HG03342 (cell line): ENCODE data around the gene CALN1.

Source experiments
- ATAC-seq: cut with Tn5 transposase; IDR thresholded peaks from one replicate; pipeline ENCODE4 v1.9.1; 2021; ENCODE audit warnings: mild to moderate bottlenecking, moderate library complexity; ENCODE audit not compliant: unreplicated experiment

The CALN1 gene

DNA sequence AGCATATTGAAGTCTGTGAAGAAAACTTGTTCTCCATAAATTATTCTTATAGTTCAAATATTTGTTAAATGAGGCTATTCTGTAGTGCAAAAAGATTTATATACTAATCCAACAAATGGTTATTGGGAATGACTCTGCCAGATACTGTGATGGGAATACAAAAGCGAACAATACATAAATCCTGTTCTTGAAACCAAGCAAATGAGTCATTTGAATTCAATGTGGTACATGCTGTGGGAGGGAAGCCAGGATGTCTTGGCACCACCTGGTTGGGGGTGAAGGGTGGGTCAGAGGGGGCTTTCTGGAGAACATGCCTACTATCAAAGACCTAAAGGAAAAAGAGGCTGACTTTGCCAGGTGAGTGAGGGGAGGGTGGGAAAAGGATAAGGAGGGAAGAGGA lies 594.2 kb downstream of the CALN1 start:
- no peak for ATAC-seq

DNA sequence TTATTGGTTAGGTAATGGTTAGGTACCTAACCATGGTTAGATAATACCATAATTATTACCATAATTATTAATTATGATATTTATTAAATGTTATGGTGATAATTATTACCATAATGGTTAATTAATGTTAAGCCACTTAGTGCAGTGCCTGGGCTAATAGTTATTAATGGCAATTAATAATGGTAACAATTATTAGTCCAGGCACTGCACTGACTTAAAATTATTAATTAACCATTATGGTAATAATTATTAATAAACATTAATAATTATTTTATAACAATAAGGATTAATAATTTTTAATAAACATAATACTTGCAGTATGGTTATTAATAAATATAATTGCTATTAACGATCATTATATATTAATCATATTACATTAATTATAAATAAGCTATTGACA lies 604.0 kb downstream of the CALN1 start:
- ATAC-seq, result no peak

DNA sequence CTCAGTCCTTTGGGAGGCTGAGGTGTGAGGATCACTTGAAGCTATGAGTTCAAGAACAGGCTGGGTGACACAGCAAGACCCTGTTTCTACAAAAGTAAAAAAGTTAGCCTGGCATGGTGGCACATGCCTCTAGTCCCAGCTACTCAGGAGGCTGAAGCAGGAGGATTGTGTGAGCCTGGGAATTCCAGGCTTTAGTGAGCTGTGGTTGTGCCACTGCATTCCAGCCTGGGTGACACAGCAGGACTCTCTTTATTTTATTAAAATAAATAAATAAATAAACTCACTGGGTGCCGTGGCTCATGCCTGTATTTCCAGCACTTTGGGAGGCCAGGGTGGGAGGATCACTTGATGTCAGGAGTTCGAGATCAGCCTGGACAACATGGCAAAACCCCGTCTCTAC lies 607.9 kb downstream of the CALN1 start:
- no peak for ATAC-seq

DNA sequence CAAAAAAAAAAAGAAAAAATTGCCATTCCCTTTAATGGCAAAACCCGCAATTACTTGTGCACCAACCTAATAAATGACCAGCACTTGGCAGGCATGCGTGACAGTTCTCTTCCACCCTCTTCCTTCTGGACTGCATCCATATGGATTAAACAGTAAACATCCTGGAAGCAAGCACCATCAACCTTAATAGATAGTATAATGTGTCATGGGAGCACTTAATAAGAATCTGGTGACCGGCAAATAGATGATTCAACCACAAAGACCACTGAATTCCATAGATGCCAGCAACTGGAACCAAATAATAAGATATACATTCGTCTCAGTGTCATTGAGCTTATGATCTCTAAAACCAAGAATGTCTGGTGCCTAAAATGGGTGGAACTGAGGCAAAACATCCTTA lies 610.2 kb downstream of the CALN1 start:
- ATAC-seq, result no peak

DNA sequence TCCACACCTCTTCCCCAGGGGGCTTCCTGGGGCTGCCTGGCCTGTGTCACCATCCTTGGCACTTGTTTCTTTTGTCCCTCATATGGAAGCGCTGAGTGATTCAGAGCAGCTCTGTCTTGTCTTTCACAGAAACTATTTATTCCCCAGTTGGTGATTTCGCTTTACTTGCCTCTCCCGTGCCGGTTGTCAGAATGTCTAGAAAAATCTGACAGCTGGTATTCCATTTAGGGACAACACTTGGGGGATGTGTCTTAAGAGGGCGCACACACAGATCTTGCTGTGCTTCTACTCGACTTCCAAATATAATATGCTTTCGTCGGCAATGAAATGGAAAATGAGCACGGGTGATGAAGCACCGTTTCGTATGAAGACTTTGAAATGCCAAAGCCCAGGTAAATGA lies 611.8 kb downstream of the CALN1 start:
- ATAC-seq, result no peak

DNA sequence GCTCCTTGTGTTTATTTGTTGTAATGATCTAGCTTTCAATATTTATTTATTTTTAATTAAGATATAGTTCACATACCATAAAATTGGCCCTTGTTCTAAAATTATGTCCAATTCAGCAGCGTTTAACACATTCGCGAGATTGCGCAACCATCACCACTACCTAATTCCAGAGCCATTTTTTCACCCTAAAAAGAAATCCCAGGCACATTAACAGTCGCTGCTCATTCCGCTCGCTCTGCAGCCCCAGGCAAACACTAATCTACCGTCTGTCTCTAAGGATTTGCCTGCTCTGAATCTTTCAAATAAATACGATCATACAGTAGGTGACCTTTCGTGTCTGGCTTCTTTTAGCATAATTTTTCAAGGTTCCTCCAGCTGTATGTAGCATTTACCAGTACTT lies 616.7 kb downstream of the CALN1 start:
- ATAC-seq, result no peak

DNA sequence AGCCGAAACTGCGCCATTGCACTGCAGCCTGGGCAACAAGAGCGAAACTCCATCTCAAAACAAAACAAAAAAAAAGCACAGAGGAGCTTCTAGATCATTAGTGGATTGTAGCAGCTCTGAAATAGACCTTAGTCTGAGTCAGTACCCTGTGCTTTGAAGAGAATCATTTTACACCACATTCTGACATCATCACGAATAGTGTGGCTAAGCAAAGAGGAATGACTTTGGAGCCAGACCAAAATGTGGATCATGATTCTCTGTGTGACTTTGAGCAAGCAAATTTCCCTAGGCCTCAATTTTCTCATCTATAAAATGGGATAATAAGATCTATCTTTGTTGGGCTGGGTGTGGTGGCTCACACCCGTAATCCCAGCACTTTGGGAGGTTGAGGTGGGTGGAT lies 618.9 kb downstream of the CALN1 start:
- no peak for ATAC-seq

DNA sequence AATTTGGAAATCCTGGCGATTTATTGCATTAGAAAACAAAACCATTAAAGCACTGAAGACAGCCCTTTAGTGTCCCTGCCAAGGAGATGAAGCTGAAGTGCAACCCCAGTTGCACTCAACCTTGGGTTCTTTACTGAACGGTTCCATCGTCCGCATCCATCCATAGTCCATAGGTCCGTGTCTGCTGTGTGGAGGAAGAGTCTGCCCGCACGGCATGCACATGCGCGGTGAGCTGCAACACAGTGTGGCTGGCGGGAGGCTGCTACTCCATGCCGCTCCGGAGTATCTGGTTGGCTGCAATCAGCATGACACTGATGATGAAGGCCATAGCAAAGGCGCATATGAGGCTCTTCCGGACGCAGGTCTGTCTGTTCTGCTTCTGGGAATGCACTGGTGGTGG lies 624.6 kb downstream of the CALN1 start:
- ATAC-seq, result no peak

DNA sequence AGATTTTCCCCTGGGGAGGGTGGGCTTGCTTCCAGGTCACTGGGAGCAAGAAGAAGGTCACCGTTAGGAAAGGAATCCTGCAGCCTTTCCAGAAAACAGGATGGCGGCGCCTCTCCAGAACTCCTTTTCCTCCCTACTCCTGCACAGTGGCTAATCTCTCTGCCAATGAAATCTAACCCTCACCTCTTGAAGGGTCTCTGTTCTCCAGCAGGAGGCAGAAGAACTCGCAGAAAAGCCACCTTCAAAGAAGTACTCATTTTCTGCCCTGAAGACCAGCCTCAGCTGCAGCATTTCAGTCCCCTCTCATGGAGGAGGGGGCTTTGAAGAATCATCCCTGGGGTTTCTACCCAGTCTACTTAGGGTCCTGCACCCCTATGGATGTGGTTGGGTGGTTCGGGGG lies 626.9 kb downstream of the CALN1 start:
- no peak for ATAC-seq

DNA sequence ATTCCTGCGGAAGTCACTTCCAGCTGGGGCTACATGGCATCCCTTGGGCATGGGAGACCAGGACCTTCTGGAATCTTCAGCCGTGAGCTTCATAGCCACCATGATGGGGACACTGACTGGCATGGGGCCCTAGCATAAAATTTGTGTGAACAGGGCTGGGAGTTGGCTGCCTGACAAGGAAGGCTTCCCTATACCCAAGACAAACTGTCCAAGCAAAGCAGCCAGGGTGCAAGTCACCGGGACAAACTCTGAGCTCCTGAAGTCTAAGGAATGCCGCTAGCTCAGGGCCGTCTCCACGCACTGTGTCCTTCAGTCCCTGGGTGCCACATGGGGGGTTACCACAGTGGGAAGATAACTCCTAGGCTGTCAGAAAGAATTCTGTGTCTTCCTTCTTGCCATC lies 627.4 kb downstream of the CALN1 start:
- ATAC-seq, result no peak

DNA sequence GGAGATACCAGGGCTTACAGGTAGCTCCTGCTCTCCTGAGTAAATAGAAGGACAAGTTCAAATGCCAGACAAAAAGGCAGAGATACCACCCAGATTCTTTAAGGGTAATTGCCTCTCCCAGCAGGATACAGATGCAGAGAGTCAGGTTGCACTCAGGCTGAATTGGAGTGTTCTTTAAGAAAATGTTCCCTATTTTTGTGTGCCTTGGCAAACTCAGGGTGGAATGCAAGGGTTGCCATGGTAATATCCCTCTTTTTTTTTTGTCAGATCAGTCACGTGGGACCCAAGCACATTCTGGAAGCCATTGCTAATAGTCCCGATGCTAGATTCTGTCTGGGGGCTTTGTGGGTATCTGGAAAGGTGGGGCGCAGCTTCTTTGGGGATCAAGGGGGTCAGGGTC lies 628.0 kb downstream of the CALN1 start:
- no peak for ATAC-seq

DNA sequence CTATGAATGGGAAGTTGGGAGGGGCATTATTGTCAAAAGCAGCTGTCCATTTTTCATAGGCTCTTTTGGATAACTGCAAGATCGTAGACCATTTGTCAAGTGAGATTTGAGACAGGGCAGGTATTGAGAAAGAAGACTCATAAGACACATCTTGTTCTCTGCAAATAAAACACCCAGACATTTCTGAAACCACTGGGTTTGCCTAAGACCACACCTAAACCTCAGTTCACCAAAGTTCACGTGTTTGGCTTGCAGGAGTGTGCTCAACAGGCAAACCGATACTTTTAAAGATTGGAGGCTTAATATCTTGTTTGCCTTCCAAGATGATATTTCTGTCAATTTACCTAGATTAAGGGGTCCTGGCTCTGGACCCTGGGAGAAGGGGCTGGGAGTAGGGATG lies 628.4 kb downstream of the CALN1 start:
- ATAC-seq, result no peak

DNA sequence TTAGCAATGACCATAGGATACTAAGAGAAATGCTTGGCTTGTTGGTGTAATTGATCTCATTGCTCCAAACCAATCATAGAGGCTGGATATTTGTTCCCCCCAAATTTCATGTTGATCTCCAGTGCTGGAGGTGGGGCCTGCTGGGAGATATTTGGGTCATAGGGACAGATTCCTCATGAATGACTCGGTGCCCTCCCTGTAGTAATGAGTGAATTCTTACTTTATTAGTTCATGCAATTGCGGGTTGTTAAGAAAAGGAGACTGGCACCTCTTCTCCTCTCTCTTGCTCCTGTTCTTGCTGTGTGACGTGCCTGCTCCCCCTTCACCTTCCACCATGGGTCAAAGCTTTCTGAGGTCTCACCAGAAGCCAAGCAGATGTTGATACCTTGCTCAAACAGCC lies 630.1 kb downstream of the CALN1 start:
- ATAC-seq, result no peak

DNA sequence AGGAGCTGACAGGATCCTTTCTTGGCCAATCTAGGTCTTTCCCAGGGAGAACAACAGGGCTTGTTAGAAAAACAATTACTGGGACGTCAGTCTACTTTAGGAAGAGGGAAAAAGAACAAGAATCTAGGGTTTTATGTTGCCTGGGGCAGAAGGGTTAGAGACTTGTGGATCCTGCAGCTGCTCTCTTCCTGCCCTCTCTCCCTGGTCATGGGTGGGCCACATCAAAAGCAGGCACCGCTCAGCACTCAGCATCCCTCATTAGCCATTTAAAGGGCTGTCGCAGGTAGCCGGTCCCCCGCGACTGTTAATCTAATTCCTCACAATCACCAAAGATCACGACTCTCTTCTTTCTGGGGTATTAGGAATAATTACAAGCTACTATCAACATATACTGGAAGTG lies 631.9 kb downstream of the CALN1 start:
- no peak for ATAC-seq

DNA sequence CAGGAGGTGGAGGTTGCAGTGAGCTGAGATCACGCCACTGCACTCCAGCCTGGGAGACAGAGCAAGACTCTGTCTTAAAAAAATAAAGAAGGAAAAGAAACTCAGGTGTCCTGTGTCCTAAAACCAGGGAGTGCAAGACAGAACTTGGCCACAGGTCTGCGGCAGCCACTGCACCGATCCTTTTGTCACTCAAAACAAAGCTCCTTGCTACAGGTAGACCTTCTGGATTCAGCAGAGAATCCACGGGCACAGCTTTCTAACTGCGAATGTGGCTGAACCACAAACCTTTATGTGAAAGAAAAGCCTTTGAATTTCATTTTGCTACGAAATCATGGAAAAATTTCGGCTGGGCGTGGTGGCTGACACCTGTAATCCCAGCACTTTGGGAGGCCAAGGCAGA lies 634.9 kb downstream of the CALN1 start:
- no peak for ATAC-seq

DNA sequence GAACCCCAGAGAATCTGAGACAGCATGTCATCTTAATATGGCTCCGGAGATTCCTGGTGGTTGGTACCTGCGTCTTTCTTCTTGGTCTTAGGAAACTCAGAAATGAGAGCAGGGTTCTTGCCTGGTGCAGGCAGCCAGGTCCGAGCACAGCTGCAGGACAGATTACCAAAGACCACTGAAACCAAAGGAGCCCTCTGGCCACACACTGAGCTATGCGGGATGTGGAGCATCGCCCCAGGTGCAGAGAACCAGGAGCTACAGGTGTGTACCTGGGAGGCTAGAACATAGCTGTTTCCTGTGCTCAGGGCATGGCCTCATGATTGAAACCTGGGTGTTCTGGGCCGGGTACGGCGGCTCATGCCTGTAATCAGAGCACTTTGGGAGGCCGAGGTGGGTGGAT lies 635.4 kb downstream of the CALN1 start:
- no peak for ATAC-seq

DNA sequence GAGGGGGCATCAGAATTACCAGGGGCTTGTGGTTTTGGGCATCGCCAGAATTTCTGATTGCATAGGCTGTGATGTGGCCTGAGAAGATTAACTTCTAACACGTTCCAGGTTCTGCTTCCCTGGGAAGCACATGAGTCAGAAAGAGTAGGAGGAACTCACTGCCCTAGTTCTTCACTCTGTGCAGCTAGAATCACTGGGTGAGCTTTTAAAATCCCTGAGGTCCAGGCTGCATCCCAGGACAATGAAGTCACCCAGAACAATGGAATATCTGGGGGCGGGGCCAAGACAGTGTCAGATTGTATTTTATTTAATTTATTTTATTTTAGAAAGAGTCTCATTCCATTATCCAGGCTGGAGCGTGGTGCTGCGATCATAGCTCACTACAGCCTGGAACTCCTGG lies 636.5 kb downstream of the CALN1 start:
- ATAC-seq, result no peak

DNA sequence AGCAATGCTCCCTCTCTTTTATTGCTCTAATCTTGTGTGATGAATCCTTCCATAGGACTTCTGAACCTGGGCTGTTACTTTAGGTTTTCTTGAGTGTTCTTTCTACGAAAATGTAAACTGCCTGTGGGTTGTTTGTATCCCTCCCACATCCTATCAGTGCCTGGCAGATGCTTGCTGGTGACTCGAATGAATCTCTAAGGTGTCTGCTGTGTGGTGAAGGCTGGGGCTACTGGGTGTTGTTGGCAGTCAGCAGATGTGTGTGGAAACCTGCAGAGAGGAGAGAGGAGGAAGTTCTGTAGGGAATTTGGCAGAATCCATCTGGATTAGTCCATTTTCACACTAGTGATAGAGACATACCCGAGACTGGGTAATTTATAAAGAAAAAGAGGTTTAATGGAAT lies 639.4 kb downstream of the CALN1 start:
- no peak for ATAC-seq

DNA sequence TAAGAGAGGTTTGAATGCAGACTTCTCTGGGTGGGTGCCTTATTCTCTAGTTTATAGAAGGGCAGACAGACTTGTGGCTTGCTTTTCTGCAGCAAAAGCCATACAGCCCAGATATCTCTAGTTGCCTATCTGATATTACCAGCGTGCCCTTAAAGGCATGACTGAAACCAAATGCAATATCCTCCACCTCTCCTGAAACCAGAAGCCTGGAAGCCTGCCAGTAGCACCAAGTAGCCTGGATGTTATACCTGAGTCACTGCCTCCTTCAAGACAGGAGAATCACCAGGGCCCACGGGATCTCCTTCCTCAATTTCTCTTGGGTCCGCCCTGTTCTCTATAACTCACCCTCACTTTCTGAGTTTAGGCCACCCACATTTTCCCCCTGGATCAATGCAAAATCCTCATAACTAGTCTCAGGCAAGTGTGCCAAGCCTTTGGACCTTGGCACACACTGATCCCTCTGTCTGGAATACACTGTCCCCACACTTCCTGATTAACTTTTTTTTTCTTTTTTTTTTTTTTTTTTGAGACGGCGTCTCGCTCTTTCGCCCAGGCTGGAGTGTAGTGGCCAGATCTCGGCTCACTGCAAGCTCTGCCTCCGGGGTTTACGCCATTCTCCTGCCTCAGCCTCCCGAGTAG lies 641.8 kb downstream of the CALN1 start:
- no peak for ATAC-seq

DNA sequence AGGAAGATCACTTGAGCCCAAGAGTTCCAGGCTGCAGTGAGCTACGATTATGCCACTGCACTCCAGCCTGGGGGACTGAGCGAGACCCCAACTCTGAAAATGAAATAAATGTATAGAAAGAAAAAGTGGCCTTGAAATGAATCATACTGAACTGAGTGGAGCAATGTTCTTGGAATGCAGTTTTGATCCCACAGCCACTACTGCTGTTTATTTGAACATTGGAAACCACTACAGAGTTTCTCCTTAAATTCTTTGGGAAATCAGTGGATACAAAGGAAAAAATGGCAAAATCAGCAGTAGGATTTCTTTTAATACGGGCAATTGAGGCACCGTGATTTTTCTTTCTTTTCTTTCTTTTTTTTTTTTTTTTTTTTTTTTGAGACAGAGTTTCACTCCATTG lies 642.8 kb downstream of the CALN1 start:
- ATAC-seq, result no peak

DNA sequence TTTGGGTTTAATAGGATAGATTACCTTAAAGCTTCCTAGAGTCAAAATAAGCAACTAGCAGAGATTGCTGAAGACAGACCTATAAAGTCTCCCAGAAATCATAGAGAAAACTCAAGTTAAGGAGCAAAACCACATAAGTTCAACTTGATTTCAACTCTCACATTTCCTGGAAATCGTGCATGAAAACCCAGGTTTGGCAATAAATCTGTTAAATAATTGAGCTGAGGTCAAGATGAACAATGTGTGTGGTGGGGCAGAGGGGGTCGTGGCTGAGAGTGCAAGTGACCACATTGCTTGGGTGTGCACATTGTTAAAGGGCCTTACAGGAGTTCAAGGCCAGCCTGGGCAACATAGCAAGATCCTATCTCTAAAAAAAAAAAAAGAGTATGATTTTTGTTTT lies 643.7 kb downstream of the CALN1 start:
- no peak for ATAC-seq

DNA sequence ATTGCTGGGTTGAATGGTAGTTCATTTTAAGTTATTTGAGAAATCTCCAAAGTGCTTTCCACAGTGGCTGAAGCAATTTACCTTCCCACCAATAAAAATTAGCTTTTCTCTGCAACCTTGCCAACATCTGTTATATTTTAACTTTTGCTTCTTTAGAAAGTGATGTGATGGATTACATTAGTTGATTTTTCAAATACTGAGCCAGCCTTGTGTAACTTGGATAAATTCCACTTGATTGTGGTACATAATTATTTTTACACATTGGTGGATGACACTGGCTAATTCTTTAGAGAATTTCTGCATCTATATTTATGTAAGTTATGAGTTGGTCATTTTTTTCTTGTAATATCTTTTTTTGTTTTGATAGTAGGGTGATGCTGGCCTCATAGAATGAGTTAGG lies 646.1 kb downstream of the CALN1 start:
- no peak for ATAC-seq

DNA sequence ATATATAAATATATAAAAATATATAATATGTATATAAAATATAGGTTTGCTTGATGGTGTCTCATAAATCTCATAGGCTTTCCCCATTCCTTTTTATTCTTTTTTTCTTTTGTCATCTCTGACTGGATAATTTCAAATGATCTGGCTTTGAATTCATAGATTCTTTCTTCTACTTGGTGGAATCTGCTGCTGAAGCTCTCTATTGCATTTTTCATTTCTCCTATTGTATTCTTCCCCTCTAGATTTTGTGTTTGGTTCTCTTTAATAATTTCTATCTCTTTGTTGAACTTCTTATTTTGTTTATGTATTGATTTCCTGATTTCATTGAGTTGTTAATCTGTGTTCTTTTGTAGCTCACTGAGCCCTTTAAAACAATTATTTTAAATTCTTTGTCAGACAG lies 650.8 kb downstream of the CALN1 start:
- ATAC-seq, result no peak

DNA sequence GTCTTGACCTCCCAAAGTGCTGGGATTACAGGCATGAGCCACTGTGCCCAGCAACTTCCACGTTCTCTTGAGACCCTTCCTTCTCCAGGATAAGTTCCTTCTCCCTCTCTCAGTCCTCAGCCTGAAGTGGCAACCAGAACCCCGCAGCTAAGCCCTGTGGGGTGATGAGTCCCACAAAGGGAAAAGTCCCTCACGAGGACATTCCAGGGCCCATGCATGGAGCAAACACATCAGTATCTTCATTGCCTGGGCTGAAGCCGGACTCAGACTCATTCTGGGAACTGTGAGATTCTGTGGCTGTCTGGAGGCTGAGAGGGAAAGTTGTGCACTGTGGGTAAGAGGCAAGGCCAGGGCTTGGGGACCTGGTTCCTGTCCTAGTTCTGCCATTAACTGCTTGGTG lies 657.3 kb downstream of the CALN1 start:
- ATAC-seq, result no peak
